Ammon's horn (tissue), 1 donor: ENCODE results near the gene KIFC1.

Experiments used
- DNase-seq: peaks from one replicate; pipeline ENCODE4 v3.0.0-alpha.2; 2016; ENCODE audit warnings: low spot score

Gene KIFC1

GRCh38 chr6:33411632-33412005, 20.0 kb downstream of the KIFC1 start:
- DNase-seq = no peak

GRCh38 chr6:33412140-33413009, 20.8 kb downstream of the KIFC1 start:
- no peak for DNase-seq

- DNase-seq = no peak
Measured at GRCh38 chr6:33413241-33414120, 21.9 kb downstream of the KIFC1 start.

- DNase-seq = no peak
Measured at GRCh38 chr6:33414592-33415271, 23.1 kb downstream of the KIFC1 start.

GRCh38 chr6:33415831-33416230, 24.2 kb downstream of the KIFC1 start:
- no peak for DNase-seq

GRCh38 chr6:33416386-33417127, 24.9 kb downstream of the KIFC1 start:
- no peak for DNase-seq

- DNase-seq = no peak
Measured at GRCh38 chr6:33417128-33417902, 25.7 kb downstream of the KIFC1 start.

- DNase-seq = peak; percentile 100
Measured at GRCh38 chr6:33417903-33418689, 26.5 kb downstream of the KIFC1 start, which contains the start of gene CUTA. CUTA (minus strand) TSS chr6:33418107; CDS start chr6:33418000, 107 bp downstream.

- DNase-seq = no peak
Measured at GRCh38 chr6:33418690-33419291, 27.2 kb downstream of the KIFC1 start.

GRCh38 chr6:33419580-33420490, 28.2 kb downstream of the KIFC1 start, which contains the start of gene SYNGAP1:
SYNGAP1 (plus strand) TSS chr6:33420065; CDS start chr6:33420265, 200 bp downstream.
- peak; percentile 71 for DNase-seq

GRCh38 chr6:33420491-33421343, 29.1 kb downstream of the KIFC1 start:
- DNase-seq = no peak

GRCh38 chr6:33421344-33421643, 29.7 kb downstream of the KIFC1 start:
- no peak for DNase-seq

- no peak for DNase-seq
Measured at GRCh38 chr6:33423777-33424176, 32.2 kb downstream of the KIFC1 start.

GRCh38 chr6:33424855-33425667, 33.4 kb downstream of the KIFC1 start:
- peak; percentile 46 for DNase-seq

GRCh38 chr6:33425668-33426577, 34.3 kb downstream of the KIFC1 start:
- peak; percentile 84 for DNase-seq
